Myocyte (in vitro differentiated cells): ENCODE measurements around the gene MACROD2. TPM values are rescaled to one million over a fixed set of nuclear protein-coding genes. Genes with fewer than 3 reads are reported as not detected.

Experiments
- DNase-seq: peaks from one replicate; pipeline ENCODE4 v3.0.0-alpha.2; 2012; ENCODE audit warnings: low read depth
- total RNA-seq: library from RNA; depleted of rRNA; stranded (reverse); fragments of >200 nt; gene quantifications from 2 replicates; pipeline ENCODE4 v1.2.3, GENCODE V29; 2014

The MACROD2 gene
- total RNA-seq, 1 donor from 2014 or later: 5.3 TPM

GRCh38 chr20:15676815-15677214 lies 1681.5 kb downstream of the MACROD2 start:
- no peak for DNase-seq

- DNase-seq: no peak
These were observed 1687.4 kb downstream of the MACROD2 start for GRCh38 chr20:15682690-15683089.

- DNase-seq: no peak
These were observed 1697.3 kb downstream of the MACROD2 start for GRCh38 chr20:15692570-15692969.

- DNase-seq: no peak
These were observed 1704.3 kb downstream of the MACROD2 start for GRCh38 chr20:15699431-15700146.

- no peak for DNase-seq
These were observed 1704.9 kb downstream of the MACROD2 start for GRCh38 chr20:15700147-15700765.

GRCh38 chr20:15702161-15702560 lies 1706.8 kb downstream of the MACROD2 start:
- DNase-seq: no peak

- peak; percentile 28 for DNase-seq
These were observed 1708.0 kb downstream of the MACROD2 start for GRCh38 chr20:15703171-15703911.

- DNase-seq: no peak
These were observed 1710.7 kb downstream of the MACROD2 start for GRCh38 chr20:15705975-15706374.

- no peak for DNase-seq
These were observed 1711.4 kb downstream of the MACROD2 start for GRCh38 chr20:15706719-15707118.

- DNase-seq: no peak
These were observed 1713.8 kb downstream of the MACROD2 start for GRCh38 chr20:15708984-15709598.

- no peak for DNase-seq
These were observed 1715.3 kb downstream of the MACROD2 start for GRCh38 chr20:15710636-15711035.

- DNase-seq: peak; percentile 3
These were observed 1715.9 kb downstream of the MACROD2 start for GRCh38 chr20:15711177-15711576.

GRCh38 chr20:15716256-15716655 lies 1720.9 kb downstream of the MACROD2 start:
- no peak for DNase-seq

- no peak for DNase-seq
These were observed 1731.1 kb downstream of the MACROD2 start for GRCh38 chr20:15726416-15726815.

- DNase-seq: no peak
These were observed 1738.7 kb downstream of the MACROD2 start for GRCh38 chr20:15734052-15734451.

GRCh38 chr20:15739035-15739434 lies 1743.7 kb downstream of the MACROD2 start:
- no peak for DNase-seq

GRCh38 chr20:15740046-15740775 lies 1744.9 kb downstream of the MACROD2 start:
- DNase-seq: no peak

- DNase-seq: no peak
These were observed 1746.8 kb downstream of the MACROD2 start for GRCh38 chr20:15742087-15742486.

- DNase-seq: no peak
These were observed 1747.3 kb downstream of the MACROD2 start for GRCh38 chr20:15742627-15743026.

GRCh38 chr20:15756002-15756753 lies 1760.9 kb downstream of the MACROD2 start:
- no peak for DNase-seq
